NK-92 (cell line): ENCODE data around the gene CENPF.
"Not testable (repeated sequence)": the region's sequence is repeated elsewhere in the genome, so short reads cannot be mapped to it uniquely, and the experiment has no call there.

Experiments used
- DNase-seq: peaks from one replicate; lab custom pipeline; 2025; ENCODE audit not compliant: unreplicated experiment; lab: John Stamatoyannopoulos, UW

Gene CENPF

GRCh38 chr1:214658785-214659184 lies 55.8 kb downstream of the CENPF start:
- DNase-seq: no peak

- no peak for DNase-seq
These were observed 57.2 kb downstream of the CENPF start for GRCh38 chr1:214660190-214660589.

GRCh38 chr1:214660900-214661299 lies 57.9 kb downstream of the CENPF start:
- DNase-seq: no peak

GRCh38 chr1:214662223-214662785 lies 59.3 kb downstream of the CENPF start:
- no peak for DNase-seq

- no peak for DNase-seq
These were observed 61.8 kb downstream of the CENPF start for GRCh38 chr1:214664651-214665433.

- no peak for DNase-seq
These were observed 62.7 kb downstream of the CENPF start for GRCh38 chr1:214665606-214666110.

GRCh38 chr1:214666674-214667073 lies 63.7 kb downstream of the CENPF start:
- DNase-seq: no peak

GRCh38 chr1:214670098-214670497 lies 67.1 kb downstream of the CENPF start:
- no peak for DNase-seq

- DNase-seq: not testable (repeated sequence)
These were observed 70.0 kb downstream of the CENPF start for GRCh38 chr1:214673029-214673428.

GRCh38 chr1:214673576-214673975 lies 70.6 kb downstream of the CENPF start:
- DNase-seq: no peak

GRCh38 chr1:214675524-214675923 lies 72.5 kb downstream of the CENPF start:
- not testable (repeated sequence) for DNase-seq

- no peak for DNase-seq
These were observed 73.8 kb downstream of the CENPF start for GRCh38 chr1:214676747-214677146.

GRCh38 chr1:214677945-214678344 lies 75.0 kb downstream of the CENPF start:
- DNase-seq: no peak

GRCh38 chr1:214678386-214678785 lies 75.4 kb downstream of the CENPF start:
- no peak for DNase-seq

GRCh38 chr1:214683621-214684020 lies 80.6 kb downstream of the CENPF start:
- DNase-seq: no peak

GRCh38 chr1:214685906-214686305 lies 82.9 kb downstream of the CENPF start:
- DNase-seq: no peak

- DNase-seq: no peak
These were observed 83.5 kb downstream of the CENPF start for GRCh38 chr1:214686497-214686896.

- no peak for DNase-seq
These were observed 85.9 kb downstream of the CENPF start for GRCh38 chr1:214688891-214689290.

- DNase-seq: no peak
These were observed 91.8 kb downstream of the CENPF start for GRCh38 chr1:214694769-214695168.

- DNase-seq: no peak
These were observed 95.6 kb downstream of the CENPF start for GRCh38 chr1:214698559-214698958.

- DNase-seq: no peak
These were observed 97.4 kb downstream of the CENPF start for GRCh38 chr1:214700437-214700836.

GRCh38 chr1:214702556-214702955 lies 99.6 kb downstream of the CENPF start:
- no peak for DNase-seq
